Coronary artery (tissue), 2 donors: ENCODE data around the gene HDAC7.

Source experiments
- DNase-seq: peaks from one replicate; pipeline ENCODE4 v3.0.0-alpha.2; 2017; ENCODE audit warnings: low spot score
- H3K27ac ChIP-seq, 2 donors: fragments of 200-600 bp; sonication (generic); one replicate each; pipeline ENCODE4 v1.5.1; 2016 to 2019
- H3K4me3 ChIP-seq: fragments of 200-600 bp; sonication (generic); 2 replicates; pipeline ENCODE4 v1.5.1; 2016; ENCODE audit warnings: mild to moderate bottlenecking, moderate library complexity
- TF ChIP-seq, protein P1 (sequence below): fragments of 200-600 bp; sonication (generic); IDR thresholded peaks from one replicate; pipeline ENCODE4 v1.5.1; 2019; ENCODE audit warnings: antibody characterized with exemption

Gene HDAC7

GRCh38 chr12:47794679-47795078, 25.0 kb downstream of the HDAC7 start:
- TF ChIP-seq, protein P1, sequence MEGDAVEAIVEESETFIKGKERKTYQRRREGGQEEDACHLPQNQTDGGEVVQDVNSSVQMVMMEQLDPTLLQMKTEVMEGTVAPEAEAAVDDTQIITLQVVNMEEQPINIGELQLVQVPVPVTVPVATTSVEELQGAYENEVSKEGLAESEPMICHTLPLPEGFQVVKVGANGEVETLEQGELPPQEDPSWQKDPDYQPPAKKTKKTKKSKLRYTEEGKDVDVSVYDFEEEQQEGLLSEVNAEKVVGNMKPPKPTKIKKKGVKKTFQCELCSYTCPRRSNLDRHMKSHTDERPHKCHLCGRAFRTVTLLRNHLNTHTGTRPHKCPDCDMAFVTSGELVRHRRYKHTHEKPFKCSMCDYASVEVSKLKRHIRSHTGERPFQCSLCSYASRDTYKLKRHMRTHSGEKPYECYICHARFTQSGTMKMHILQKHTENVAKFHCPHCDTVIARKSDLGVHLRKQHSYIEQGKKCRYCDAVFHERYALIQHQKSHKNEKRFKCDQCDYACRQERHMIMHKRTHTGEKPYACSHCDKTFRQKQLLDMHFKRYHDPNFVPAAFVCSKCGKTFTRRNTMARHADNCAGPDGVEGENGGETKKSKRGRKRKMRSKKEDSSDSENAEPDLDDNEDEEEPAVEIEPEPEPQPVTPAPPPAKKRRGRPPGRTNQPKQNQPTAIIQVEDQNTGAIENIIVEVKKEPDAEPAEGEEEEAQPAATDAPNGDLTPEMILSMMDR: no peak
- Histone ChIP-seq H3K27ac (peak overlapping the region in 1 of 2 donors; percentile 42), H3K4me3 (no peak overlapping the region)
- no peak for DNase-seq

- DNase-seq: no peak
- TF ChIP-seq, protein P1: no peak
- Histone ChIP-seq H3K27ac (peak overlapping the region in 1 of 2 donors; percentile 35), H3K4me3 (no peak overlapping the region)
Measured at GRCh38 chr12:47793015-47793681, 26.6 kb downstream of the HDAC7 start.

- H3K27ac ChIP-seq: peak overlapping the region in 1 of 2 donors; percentile 44
- TF ChIP-seq, protein P1: no peak
- no peak overlapping the region for H3K4me3 ChIP-seq
- DNase-seq: no peak
Measured at GRCh38 chr12:47791874-47792273, 27.8 kb downstream of the HDAC7 start.

DNA sequence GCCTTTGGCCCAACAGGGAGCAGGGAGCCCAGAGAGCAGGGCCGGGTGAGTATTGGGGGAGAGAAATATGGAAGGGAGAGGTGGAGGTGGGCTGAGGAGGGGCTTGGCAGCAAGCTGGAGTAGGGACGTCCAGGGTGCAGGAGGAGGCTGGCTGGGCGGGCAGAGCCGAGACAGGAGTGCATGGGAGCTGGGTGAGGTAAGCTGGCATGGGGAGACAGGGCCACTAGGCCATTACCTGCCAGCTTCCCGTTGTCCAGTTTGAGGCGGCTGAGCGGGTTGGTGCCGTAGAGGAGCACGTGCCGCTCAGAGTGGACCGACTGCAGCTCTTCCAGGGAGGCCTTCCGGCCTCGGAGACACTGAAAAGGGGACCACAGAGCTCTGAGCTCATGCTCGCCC, 28.4 kb downstream of the HDAC7 start:
- Histone ChIP-seq H3K4me3 (no peak overlapping the region), H3K27ac (peak overlapping the region in 1 of 2 donors; percentile 44)
- TF ChIP-seq, protein P1: no peak
- DNase-seq: no peak

- no peak overlapping the region for H3K27ac ChIP-seq
- no peak for DNase-seq
- TF ChIP-seq, protein P1: no peak
Measured at GRCh38 chr12:47790676-47791350, 28.9 kb downstream of the HDAC7 start.

DNA sequence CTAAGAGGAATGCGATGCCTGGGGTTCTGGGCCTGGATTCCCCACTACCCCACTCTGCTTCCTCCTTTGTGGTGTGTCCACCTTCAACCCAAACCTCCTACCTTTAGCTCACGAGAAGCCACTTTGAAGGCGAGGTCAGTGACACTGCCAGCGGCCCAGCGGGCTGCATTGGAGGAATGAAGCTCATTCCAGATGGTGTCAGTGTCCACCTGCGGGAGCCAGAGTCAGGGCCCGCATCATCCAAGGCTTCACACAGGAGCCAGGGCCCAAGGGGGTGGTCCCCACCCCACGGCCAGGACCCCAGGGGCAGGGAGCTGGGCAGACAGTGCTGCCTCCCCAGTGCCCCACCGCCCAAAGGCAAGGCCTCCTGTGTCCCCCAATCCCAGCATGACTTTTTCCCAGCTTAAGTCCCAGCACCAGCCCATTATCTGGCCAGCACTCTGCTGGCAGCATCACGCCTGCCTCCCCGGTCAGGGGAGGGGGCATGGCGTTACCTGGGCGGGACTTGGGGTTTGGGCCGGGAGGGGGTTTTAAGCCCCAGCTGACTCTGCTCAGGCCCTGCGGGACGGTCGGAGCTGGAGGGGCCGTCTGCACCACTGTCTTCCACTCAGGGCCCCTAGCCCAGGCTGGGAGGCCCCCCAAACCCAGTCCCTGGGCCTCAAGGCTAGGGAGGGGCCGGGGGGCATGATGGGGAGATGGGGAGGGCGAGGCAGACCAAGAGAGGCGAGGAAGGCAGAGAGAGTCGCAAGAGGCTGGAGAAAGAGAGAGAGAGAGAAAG, 29.8 kb downstream of the HDAC7 start:
- no peak overlapping the region for H3K4me3 ChIP-seq
- no peak for DNase-seq
- no peak overlapping the region for H3K27ac ChIP-seq
- TF ChIP-seq, protein P1: no peak

More at GRCh38 chr12:47790676-47791350, 28.9 kb downstream of the HDAC7 start:
- H3K4me3 ChIP-seq: no peak overlapping the region
